Fibroblast of mammary gland (primary cell): ENCODE results near the gene PAPSS2.

Source experiments
- DNase-seq: peaks from one replicate; pipeline ENCODE4 v3.0.0-alpha.2; 2010; ENCODE audit warnings: low read depth
- H3K4me3 ChIP-seq: 2 replicates; pipeline ENCODE4 v1.5.1; 2011; ENCODE audit warnings: low read depth, mild to moderate bottlenecking, low read length, moderate library complexity; ENCODE audit not compliant: control insufficient read depth
- CTCF ChIP-seq: conservative IDR thresholded peaks from 2 replicates; pipeline ENCODE4 v1.5.1; 2011; ENCODE audit warnings: low read depth, low read length, inconsistent platforms; ENCODE audit not compliant: control insufficient read depth, insufficient read depth

Gene PAPSS2

GRCh38 chr10:87669752-87670151, 10.1 kb downstream of the PAPSS2 start:
- no peak for DNase-seq
- no peak overlapping the region for H3K4me3 ChIP-seq
- TF ChIP-seq CTCF = no peak

GRCh38 chr10:87670586-87670985, 10.9 kb downstream of the PAPSS2 start:
- TF ChIP-seq CTCF = no peak
- H3K4me3 ChIP-seq = no peak overlapping the region
- DNase-seq = peak; percentile 53

- TF ChIP-seq CTCF = no peak
- DNase-seq = no peak
- no peak overlapping the region for H3K4me3 ChIP-seq
Measured at GRCh38 chr10:87671139-87671815, 11.6 kb downstream of the PAPSS2 start.

- H3K4me3 ChIP-seq = no peak overlapping the region
- TF ChIP-seq CTCF = no peak
- no peak for DNase-seq
Measured at GRCh38 chr10:87672551-87672950, 12.9 kb downstream of the PAPSS2 start.

- no peak overlapping the region for H3K4me3 ChIP-seq
- no peak for TF ChIP-seq CTCF
- DNase-seq = peak; percentile 55
Measured at GRCh38 chr10:87674943-87675342, 15.3 kb downstream of the PAPSS2 start.

GRCh38 chr10:87675396-87676376, 16.0 kb downstream of the PAPSS2 start:
- no peak for TF ChIP-seq CTCF
- DNase-seq = peak; percentile 68
- H3K4me3 ChIP-seq = no peak overlapping the region
